Breast epithelium (tissue), 3 donors: Measurements from ENCODE around the gene TCTN1.

Experiments
- POLR2A ChIP-seq: fragments of 450-650 bp; IDR thresholded peaks from one replicate; pipeline ENCODE4 v1.6.1; 2016; ENCODE audit warnings: antibody characterized with exemption, mild to moderate bottlenecking, moderate library complexity
- POLR2AphosphoS5 ChIP-seq, 3 donors: sonication (generic); formaldehyde crosslinking; IDR thresholded peaks; one replicate each; pipeline ENCODE4 v1.6.1; 2017; ENCODE audit warnings: antibody characterized with exemption in 3 of 3
- TF ChIP-seq, protein P1 (sequence below), 3 donors: fragments of 450-650 bp; IDR thresholded peaks; one replicate each; pipeline ENCODE4 v1.5.1; 2016 to 2017; ENCODE audit warnings: antibody characterized with exemption in 3 of 3, mild to moderate bottlenecking in 3 of 3, moderate library complexity in 3 of 3

- TF ChIP-seq POLR2A (no peak), POLR2AphosphoS5 (IDR thresholded peaks at IDR 0.05) (no peak)
- TF ChIP-seq, protein P1, sequence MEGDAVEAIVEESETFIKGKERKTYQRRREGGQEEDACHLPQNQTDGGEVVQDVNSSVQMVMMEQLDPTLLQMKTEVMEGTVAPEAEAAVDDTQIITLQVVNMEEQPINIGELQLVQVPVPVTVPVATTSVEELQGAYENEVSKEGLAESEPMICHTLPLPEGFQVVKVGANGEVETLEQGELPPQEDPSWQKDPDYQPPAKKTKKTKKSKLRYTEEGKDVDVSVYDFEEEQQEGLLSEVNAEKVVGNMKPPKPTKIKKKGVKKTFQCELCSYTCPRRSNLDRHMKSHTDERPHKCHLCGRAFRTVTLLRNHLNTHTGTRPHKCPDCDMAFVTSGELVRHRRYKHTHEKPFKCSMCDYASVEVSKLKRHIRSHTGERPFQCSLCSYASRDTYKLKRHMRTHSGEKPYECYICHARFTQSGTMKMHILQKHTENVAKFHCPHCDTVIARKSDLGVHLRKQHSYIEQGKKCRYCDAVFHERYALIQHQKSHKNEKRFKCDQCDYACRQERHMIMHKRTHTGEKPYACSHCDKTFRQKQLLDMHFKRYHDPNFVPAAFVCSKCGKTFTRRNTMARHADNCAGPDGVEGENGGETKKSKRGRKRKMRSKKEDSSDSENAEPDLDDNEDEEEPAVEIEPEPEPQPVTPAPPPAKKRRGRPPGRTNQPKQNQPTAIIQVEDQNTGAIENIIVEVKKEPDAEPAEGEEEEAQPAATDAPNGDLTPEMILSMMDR (IDR thresholded peaks at IDR 0.05) = no peak
Measured at GRCh38 chr12:110575326-110575725, 38.6 kb upstream of the TCTN1 start.
